H9 (cell line): ENCODE results near the gene IGSF10. TPM values are rescaled to one million over a fixed set of nuclear protein-coding genes. Genes with fewer than 3 reads are reported as not detected.

ENCODE experiments used
- DNase-seq: peaks from one replicate; pipeline ENCODE4 v3.0.0-alpha.2; 2017
- H2AFZ ChIP-seq: one replicate; pipeline ENCODE4 v1.6.1; 2013; ENCODE audit warnings: mild to moderate bottlenecking, low read length, control low read depth, moderate library complexity
- H2AK5ac ChIP-seq: 2 replicates; pipeline ENCODE4 v1.6.1; 2013; ENCODE audit warnings: low read length, control low read depth, mixed read lengths; ENCODE audit not compliant: insufficient read length
- H2BK120ac ChIP-seq: one replicate; pipeline ENCODE4 v1.6.1; 2013; ENCODE audit warnings: low read depth, mild to moderate bottlenecking, low read length, control low read depth, inconsistent platforms; ENCODE audit not compliant: poor library complexity, severe bottlenecking
- H2BK12ac ChIP-seq: 2 replicates; pipeline ENCODE4 v1.6.1; 2013; ENCODE audit warnings: low read length, control low read depth, mixed read lengths, low read depth; ENCODE audit not compliant: insufficient read length
- H2BK15ac ChIP-seq: 2 replicates; pipeline ENCODE4 v1.6.1; 2013; ENCODE audit warnings: low read depth, low read length, control low read depth
- H2BK20ac ChIP-seq: one replicate; pipeline ENCODE4 v1.6.1; 2013; ENCODE audit warnings: low read depth, mild to moderate bottlenecking, low read length, control low read depth, inconsistent platforms; ENCODE audit not compliant: poor library complexity, severe bottlenecking
- H2BK5ac ChIP-seq: 2 replicates; pipeline ENCODE4 v1.6.1; 2013; ENCODE audit warnings: low read length, control low read depth, mixed read lengths; ENCODE audit not compliant: insufficient read length
- H3K14ac ChIP-seq: 2 replicates; pipeline ENCODE4 v1.6.1; 2013; ENCODE audit warnings: low read length, control low read depth; ENCODE audit not compliant: insufficient read depth
- H3K18ac ChIP-seq: 2 replicates; pipeline ENCODE4 v1.6.1; 2013; ENCODE audit warnings: low read depth, mild to moderate bottlenecking, mixed read lengths, low read length, control low read depth; ENCODE audit not compliant: insufficient read length
- H3K23ac ChIP-seq: 2 replicates; pipeline ENCODE4 v1.6.1; 2013; ENCODE audit warnings: low read length, control low read depth, mixed read lengths, low read depth; ENCODE audit not compliant: insufficient read length
- H3K23me2 ChIP-seq: 2 replicates; pipeline ENCODE4 v1.6.1; 2013; ENCODE audit warnings: low read depth, mild to moderate bottlenecking, mixed read lengths, low read length, control low read depth; ENCODE audit not compliant: insufficient read length, poor library complexity, severe bottlenecking
- H3K27ac ChIP-seq: 2 replicates; pipeline ENCODE4 v1.5.1; 2013; ENCODE audit warnings: low read length, control low read depth, mixed read lengths, low read depth; ENCODE audit not compliant: insufficient read length
- H3K27me3 ChIP-seq: 2 replicates; pipeline ENCODE4 v1.6.1; 2013; ENCODE audit warnings: low read length, control low read depth, inconsistent platforms; ENCODE audit not compliant: insufficient read depth
- H3K4ac ChIP-seq: 2 replicates; pipeline ENCODE4 v1.6.1; 2013; ENCODE audit warnings: low read depth, mild to moderate bottlenecking, control low read depth, inconsistent platforms, low read length, moderate library complexity
- H3K4me1 ChIP-seq: 2 replicates; pipeline ENCODE4 v1.6.1; 2013; ENCODE audit warnings: low read length, control low read depth, inconsistent platforms; ENCODE audit not compliant: insufficient read depth
- H3K4me2 ChIP-seq: 2 replicates; pipeline ENCODE4 v1.6.1; 2013; ENCODE audit warnings: low read length, control low read depth, mixed read lengths; ENCODE audit not compliant: insufficient read length, insufficient read depth
- H3K56ac ChIP-seq: 2 replicates; pipeline ENCODE4 v1.6.1; 2013; ENCODE audit warnings: low read depth, mild to moderate bottlenecking, mixed read lengths, low read length, control low read depth; ENCODE audit not compliant: insufficient read length
- H3K79me1 ChIP-seq: 2 replicates; pipeline ENCODE4 v1.6.1; 2013; ENCODE audit warnings: low read depth, mild to moderate bottlenecking, moderate library complexity, low read length, control low read depth, inconsistent platforms; ENCODE audit not compliant: insufficient read depth, poor library complexity, severe bottlenecking
- H3K79me2 ChIP-seq: 2 replicates; pipeline ENCODE4 v1.6.1; 2013; ENCODE audit warnings: low read length, control low read depth, inconsistent platforms; ENCODE audit not compliant: insufficient read depth
- H3K9ac ChIP-seq: 2 replicates; pipeline ENCODE4 v1.6.1; 2013; ENCODE audit warnings: low read length, control low read depth, mixed read lengths; ENCODE audit not compliant: insufficient read length; ENCODE audit errors: extremely low read depth
- H3K9me3 ChIP-seq: one replicate; pipeline ENCODE4 v1.6.1; 2013; ENCODE audit warnings: low read depth, low read length, inconsistent platforms; ENCODE audit not compliant: control insufficient read depth
- H3T11ph ChIP-seq: one replicate; pipeline ENCODE4 v1.6.1; 2013; ENCODE audit warnings: mild to moderate bottlenecking, low read length, control low read depth, inconsistent platforms
- H4K20me1 ChIP-seq: one replicate; pipeline ENCODE4 v1.6.1; 2013; ENCODE audit not compliant: control insufficient read depth, insufficient read length, insufficient read depth
- H4K5ac ChIP-seq: 2 replicates; pipeline ENCODE4 v1.6.1; 2013; ENCODE audit warnings: low read depth, mild to moderate bottlenecking, mixed read lengths, low read length, control low read depth; ENCODE audit not compliant: insufficient read length
- H4K8ac ChIP-seq: replicated peaks from 2 replicates; pipeline ENCODE4 v1.6.1; 2013; ENCODE audit warnings: low read length, control low read depth, mixed read lengths, low read depth; ENCODE audit not compliant: insufficient read length
- H4K91ac ChIP-seq: 2 replicates; pipeline ENCODE4 v1.6.1; 2013; ENCODE audit warnings: low read depth, mild to moderate bottlenecking, moderate library complexity, mixed read lengths, low read length, control low read depth; ENCODE audit not compliant: insufficient read length
- H3K27ac Mint-ChIP-seq, 3 experiments: 2 replicates in 2 of 3; 3 replicates in 1 of 3; pipeline ENCODE4 v1.8.0; 2020 to 2021; ENCODE audit warnings: mixed read lengths in 3 of 3, mild to moderate bottlenecking in 1 of 3, moderate library complexity in 1 of 3
- H3K27me3 Mint-ChIP-seq: 2 replicates; pipeline ENCODE4 v1.8.0; 2021; ENCODE audit warnings: low read depth, mild to moderate bottlenecking, moderate library complexity, mixed read lengths
- H3K36me3 Mint-ChIP-seq, 3 experiments: 2 replicates in 2 of 3; 3 replicates in 1 of 3; pipeline ENCODE4 v1.8.0; 2020 to 2021; ENCODE audit warnings: low read depth in 3 of 3, mixed read lengths in 3 of 3; ENCODE audit not compliant: insufficient read depth in 1 of 3
- H3K4me1 Mint-ChIP-seq, 2 experiments: 2 replicates each; pipeline ENCODE4 v1.8.0; 2020; ENCODE audit warnings: mixed read lengths in 2 of 2
- H3K4me3 Mint-ChIP-seq, 2 experiments: 2 replicates in 1 of 2; 3 replicates in 1 of 2; pipeline ENCODE4 v1.8.0; 2020 to 2021; ENCODE audit warnings: mild to moderate bottlenecking in 2 of 2, mixed read lengths in 2 of 2, moderate library complexity in 1 of 2
- H3K9me3 Mint-ChIP-seq, 2 experiments: 2 replicates in 1 of 2; 3 replicates in 1 of 2; pipeline ENCODE4 v1.8.0; 2020; ENCODE audit warnings: mild to moderate bottlenecking in 2 of 2, mixed read lengths in 2 of 2, moderate library complexity in 1 of 2
- CTCF ChIP-seq: fragments of 200-600 bp; sonication (generic); conservative IDR thresholded peaks from 3 replicates; pipeline ENCODE4 v1.8.0; 2021; ENCODE audit warnings: antibody characterized with exemption, mild to moderate bottlenecking
- WGBS: extraction: QIAGEN DNeasy Blood & Tissue Kit; methylation state at CpG from one replicate; pipeline ENCODE4 v1.1.7; 2013; ENCODE audit warnings: missing lambda C conversion rate, low lambda C conversion rate, mixed read lengths; ENCODE audit not compliant: insufficient read length; ENCODE audit errors: extremely low coverage; 5-methylcytosine and 5-hydroxymethylcytosine counted together
- total RNA-seq: library from RNA; stranded (reverse); gene quantifications from 2 replicates; pipeline ENCODE4 v1.2.1, GENCODE V29; 2021

The IGSF10 gene
- total RNA-seq, 1 experiment from 2014 or later = 0.20 TPM

- H2BK15ac ChIP-seq = no peak overlapping the region
- WGBS = no CpG with 5 or more reads among the region's 1 CpG
- H3K14ac ChIP-seq = no peak overlapping the region
- H3K9me3 Mint-ChIP-seq = peaks cover 0 to 2% of the 10 kb centered on the region in 2 experiments; a peak in 2 of 5 replicates
- no peak overlapping the region for H3K18ac ChIP-seq
- no peaks in the 10 kb centered on the region for H3K79me2 ChIP-seq
- H4K8ac ChIP-seq = no peak overlapping the region
- H2AK5ac ChIP-seq = no peak overlapping the region
- no peak overlapping the region for H2BK5ac ChIP-seq
- no peak for DNase-seq
- H2BK20ac ChIP-seq = no peak overlapping the region
- H3K9me3 ChIP-seq = no peaks in the 10 kb centered on the region
- H4K91ac ChIP-seq = no peak overlapping the region
- no peak overlapping the region for H3K4me3 Mint-ChIP-seq
- no peak overlapping the region for H2BK12ac ChIP-seq
- H4K5ac ChIP-seq = no peak overlapping the region
- peaks cover 30 to 33% of the 10 kb centered on the region in 2 experiments for H3K4me1 Mint-ChIP-seq
- no peak overlapping the region for H3K9ac ChIP-seq
- H3K4me1 ChIP-seq = no peaks in the 10 kb centered on the region; the same call in 1 of the 2 replicates
- no peak overlapping the region for H3T11ph ChIP-seq
- no peak overlapping the region for H2BK120ac ChIP-seq
- no peak overlapping the region for H3K27ac Mint-ChIP-seq
- no peaks in the 10 kb centered on the region for H3K23me2 ChIP-seq
- no peak for TF ChIP-seq CTCF
- H3K4me2 ChIP-seq = no peak overlapping the region
- H3K27me3 ChIP-seq = no peaks in the 10 kb centered on the region
- H3K23ac ChIP-seq = no peak overlapping the region
- H3K36me3 Mint-ChIP-seq = no peaks in the 10 kb centered on the region
- no peak overlapping the region for H3K27ac ChIP-seq
- no peaks in the 10 kb centered on the region for H4K20me1 ChIP-seq
- no peak overlapping the region for H3K56ac ChIP-seq
- H2AFZ ChIP-seq = no peak overlapping the region
- no peaks in the 10 kb centered on the region for H3K27me3 Mint-ChIP-seq
- H3K4ac ChIP-seq = no peak overlapping the region
- no peaks in the 10 kb centered on the region for H3K79me1 ChIP-seq
These were observed 42.2 kb upstream of the IGSF10 start for GRCh38 chr3:151503074-151503473.
